GM18517 (cell line): Measurements from ENCODE around the gene YIF1A.

ENCODE experiments used
- ATAC-seq: cut with Tn5 transposase; IDR thresholded peaks from one replicate; pipeline ENCODE4 v1.9.1; 2021; ENCODE audit warnings: mild to moderate bottlenecking, moderate library complexity; ENCODE audit not compliant: unreplicated experiment

YIF1A gene

DNA sequence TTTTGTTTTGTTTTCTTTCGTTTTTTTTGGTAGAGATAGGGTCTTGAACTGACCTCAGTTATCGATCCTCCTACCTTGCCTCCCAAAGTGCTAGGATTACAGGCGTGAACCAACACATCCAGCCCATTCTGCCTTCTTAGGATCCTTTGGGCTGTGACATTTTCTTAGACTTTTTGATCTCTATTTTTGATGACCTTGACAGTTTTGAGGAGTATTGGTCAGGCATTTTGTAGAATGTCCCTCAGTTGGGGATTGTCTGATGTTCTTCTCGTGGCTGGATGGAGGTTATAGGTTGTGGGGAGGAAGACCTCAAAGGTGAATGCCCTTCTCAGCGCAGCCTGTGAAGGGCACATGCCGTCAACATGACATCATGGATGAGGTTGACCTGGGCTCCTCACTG lies 40.0 kb downstream of the YIF1A start:
- no peak for ATAC-seq

DNA sequence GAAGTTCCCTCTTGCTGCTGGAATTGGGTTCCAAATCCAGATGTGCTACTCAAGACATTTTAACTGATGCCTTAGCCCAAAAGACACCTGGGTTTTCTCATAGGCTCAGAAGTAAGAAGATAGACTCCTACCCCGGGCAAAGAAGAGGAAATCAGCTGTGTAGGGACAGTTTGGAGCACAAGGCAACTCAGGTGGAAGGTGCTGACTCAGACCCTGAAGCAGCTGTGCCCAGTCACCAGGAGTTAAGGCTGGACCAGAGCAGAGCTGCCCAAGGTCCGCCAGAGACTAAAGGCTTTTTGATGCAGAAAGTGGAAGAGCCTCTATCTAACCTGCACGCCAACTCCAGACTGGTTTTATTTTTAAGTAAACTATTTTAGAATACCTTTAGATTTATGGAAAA lies 41.1 kb downstream of the YIF1A start:
- no peak for ATAC-seq

DNA sequence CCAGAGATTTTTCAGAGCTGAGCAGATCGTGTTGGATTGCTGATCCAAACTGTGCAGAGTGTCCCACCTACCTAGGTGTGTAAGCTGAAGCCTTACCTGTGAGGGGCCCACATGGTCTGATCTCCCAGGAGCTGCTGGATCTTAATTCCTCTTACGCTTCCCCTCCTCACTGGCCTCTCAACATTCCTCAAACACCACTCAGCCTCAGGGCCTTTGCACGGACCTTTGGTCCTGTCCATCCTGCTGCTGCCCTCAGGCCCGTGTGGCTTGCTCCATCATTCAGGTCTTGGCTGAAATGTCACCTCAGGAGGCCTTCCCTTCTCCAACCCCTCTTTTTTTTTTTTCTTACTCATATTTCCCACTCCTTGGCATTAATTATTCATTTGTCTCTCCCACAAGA lies 41.6 kb downstream of the YIF1A start:
- ATAC-seq, result no peak

DNA sequence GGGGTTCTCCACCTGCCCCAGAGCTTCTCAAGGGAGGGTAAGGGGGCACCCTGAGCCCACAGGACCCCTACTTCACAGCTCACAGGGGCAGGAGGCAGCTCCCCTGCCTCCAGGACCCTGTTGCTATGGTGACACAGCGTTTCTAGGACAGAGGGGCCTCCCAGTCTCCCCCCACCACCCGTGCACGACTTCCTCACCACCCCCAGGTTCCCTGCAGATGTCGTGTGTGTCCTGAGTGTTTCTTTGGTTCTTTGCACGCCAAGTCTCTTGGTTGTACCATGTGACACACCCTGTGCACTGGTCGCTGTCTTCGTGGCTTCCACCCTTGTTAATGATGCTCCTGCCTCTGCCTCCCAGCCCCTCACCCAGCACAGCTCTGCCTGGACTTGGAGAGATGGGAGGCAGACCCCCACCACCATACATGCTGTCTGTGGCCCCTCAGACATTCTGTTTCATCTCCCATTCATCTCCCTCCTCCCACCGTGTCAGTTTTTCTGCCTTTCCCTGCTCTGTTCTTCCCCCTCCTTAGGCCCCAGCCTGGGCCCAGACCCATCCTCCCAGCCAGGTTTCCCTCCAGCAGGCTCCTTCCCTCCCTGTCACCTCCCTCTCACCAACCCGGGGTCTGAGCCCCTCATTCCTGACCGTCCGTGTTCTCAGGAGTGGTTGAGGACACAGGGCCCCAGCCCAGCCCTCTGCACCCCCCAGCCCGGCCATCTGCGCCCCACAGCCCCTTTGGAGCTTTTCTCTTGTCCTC lies 45.0 kb downstream of the YIF1A start:
- ATAC-seq, result no peak

DNA sequence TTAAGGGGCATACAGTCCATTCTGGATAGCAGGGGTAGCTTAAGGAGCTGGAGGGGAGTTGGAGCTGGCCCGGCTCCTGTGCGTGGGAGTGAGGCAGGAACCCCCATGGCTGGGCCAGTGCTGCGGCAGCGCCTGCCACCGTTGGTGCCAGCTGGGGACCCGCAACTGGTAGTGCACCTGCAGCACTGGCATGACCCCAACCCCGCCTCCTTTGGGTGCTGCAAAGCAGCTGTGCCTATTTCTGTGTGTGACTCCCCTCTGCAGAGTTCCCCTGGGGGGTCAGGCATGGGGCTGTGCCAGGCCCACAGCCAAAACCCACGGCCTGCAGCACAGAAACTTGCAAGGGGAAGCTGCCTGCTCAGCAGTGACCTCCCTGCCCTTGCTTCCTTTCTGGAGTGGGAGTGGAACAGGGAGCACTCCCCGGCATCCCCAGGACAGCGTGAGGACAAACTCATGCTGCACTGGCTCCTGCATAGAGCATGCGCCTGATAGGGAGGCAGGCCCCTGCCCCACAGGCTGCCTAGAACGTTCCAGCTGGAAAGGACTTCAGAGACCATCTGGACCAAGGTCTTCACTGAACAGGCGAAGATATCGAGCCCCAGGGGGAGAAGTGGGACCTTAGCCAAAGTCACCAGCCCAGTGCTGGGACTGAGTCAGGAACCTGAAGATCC lies 46.7 kb downstream of the YIF1A start:
- ATAC-seq, result no peak

DNA sequence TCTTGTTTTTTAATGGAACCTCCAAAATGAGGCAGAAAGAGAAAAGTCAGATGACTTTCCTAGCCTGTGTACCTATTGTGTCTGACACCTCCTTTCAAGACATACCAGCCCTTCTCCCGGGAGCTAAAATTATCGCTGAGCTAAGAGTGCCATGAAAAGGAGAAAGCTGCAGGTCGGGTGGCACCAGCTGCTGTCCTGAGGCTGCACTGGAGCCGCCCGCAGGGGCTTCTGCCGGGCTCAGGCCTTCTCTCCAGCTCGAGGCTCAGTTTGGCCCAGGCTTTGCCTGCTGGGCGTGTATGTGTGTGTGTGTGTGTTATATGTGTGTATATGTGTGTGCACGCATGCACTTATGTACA lies 48.2 kb downstream of the YIF1A start:
- no peak for ATAC-seq

DNA sequence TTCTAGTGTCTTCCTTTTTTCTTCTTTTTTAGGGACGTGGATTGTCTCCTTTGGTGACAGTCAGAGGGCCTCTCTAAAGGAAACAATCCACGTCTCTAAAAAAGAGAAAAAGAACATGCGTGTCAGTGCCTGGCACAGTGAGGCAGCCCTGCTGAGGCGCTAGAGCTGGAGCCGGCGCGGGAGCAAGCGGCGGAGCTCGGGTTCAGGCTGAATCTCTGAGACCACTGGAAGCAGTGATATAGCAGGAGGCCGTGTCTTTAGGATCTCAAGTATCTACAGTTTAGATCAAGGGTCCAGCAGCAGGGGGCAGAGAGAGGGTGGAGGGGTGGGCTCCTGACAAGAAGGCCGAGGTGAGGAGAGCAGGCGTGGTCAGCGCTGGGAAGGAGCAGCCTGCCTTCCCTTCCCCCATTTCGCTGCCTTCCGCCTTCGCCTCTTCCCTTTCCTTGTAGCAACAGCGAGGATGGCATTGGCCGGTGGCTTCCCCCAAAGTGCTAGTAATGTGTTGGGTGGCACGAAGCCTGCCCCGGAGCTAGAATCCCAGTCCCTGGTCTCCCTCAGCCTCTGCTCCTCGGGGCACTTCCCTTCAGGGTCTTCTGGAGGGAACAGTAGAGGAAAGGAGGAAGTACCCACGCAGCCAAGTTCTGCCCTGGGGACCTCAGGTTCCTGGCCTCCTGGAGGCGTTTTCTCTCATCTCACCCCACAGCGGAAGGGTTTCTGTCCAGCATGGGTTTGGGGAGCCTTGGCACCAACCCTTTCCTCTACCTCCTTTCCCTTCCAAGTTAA lies 48.8 kb downstream of the YIF1A start:
- ATAC-seq, result no peak

DNA sequence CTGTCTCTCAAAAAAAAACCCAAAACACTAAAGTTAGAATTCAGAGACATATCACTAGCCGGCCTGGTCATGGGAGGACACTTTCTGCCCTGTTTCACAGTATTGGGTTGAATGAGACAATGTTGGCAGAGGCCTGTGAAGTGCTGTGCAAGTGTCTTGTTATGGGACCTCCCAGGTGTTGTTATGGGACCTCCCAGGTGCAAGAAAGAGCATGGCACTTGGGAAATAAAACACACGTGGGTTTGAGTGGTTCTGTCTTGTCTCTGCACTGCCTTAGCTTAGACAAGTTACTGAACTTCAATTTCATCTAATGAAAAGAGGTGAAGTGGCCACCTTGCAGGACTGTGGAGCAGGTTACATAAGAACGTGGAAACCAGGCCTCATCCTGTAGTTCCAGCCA lies 49.4 kb downstream of the YIF1A start:
- ATAC-seq, result no peak

DNA sequence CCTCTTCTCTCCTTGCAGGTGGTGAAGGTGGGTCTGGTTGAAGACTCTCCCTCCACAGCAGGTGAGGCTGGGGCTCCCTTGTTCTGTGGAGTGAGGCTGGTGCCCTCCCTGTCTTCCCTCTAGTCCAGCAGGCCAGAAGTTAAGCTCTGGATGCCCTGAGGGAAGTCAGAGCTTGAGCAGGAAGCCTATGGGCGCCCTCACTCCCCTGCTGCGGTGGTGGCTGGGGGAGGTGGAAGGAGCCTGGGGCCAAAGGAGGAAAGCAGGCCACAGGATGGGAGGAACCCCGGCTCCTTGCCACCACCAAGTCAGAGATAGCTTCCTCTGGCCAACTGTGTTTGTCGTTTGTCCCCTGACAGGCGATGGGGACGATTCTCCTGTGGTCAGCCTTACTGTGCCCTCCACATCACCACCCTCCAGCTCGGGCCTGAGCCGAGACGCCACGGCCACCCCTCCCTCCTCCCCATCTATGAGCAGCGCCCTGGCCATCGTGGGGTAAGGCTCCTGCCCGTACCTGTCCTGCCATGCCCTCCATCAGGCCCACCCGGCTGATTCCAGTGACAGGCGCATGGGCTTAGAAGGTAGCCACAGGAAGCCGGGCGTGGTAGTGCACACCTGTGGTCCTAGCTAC lies 50.0 kb downstream of the YIF1A start:
- ATAC-seq, result no peak

DNA sequence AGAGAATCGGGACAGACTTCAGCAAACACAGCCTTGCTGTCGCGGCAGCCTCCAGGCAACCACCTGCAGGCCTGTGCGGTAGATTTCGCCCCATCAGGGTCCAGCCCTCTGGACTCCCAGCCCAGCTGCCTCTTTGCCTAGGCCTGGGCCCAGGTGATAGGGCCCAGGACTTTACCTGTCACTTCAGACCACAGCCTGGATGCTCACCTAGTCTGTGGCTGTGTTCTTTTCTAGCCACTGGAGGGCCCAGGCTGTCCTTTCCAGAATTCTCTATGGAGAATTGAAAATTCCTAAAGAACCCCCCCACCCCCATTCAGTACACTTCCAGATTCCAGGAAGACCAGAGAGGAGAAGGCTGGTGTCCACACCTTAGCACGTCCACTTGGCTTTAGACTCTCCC lies 51.1 kb downstream of the YIF1A start:
- ATAC-seq, result no peak

DNA sequence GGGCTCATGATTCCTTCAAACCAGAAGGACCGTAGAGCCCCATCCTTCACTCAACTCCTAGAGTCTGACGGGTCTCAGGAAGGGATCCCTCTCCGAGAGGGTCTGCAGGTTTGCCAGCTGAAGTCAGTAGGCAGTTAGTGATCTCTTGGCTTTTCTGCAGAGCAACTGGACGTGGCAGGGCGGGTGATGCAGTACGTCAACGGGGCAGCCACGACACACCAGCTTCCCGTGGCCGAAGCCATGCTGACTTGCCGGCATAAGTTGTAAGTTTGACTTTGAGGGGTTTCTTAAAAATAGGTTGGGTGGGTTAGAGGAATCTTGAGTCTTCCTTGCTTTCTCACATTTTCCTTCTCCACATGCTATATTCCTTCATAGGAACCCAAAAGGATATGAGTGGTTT lies 53.8 kb downstream of the YIF1A start:
- ATAC-seq, result no peak
